LNCaP clone FGC (cell line): ENCODE data around the gene OR10G3.
A peak's percentile ranks its signal among the peaks of the same experiment; 100 is the strongest.

Experiments used
- DNase-seq: peaks from one replicate; pipeline ENCODE4 v3.0.0-alpha.2; 2011; ENCODE audit warnings: low read depth
- H3K4me3 ChIP-seq: 2 replicates; pipeline ENCODE4 v1.5.1; 2011; ENCODE audit warnings: mild to moderate bottlenecking, low read depth, low read length, control low read depth
- TF ChIP-seq, protein P1 (sequence below): IDR thresholded peaks from 2 replicates; pipeline ENCODE4 v1.5.1; 2012; ENCODE audit warnings: mild to moderate bottlenecking; ENCODE audit not compliant: control insufficient read depth, insufficient read depth; ENCODE audit errors: extremely low read depth

The OR10G3 gene

GRCh38 chr14:21526672-21527317 is 53.1 kb downstream of the OR10G3 start:
- peak overlapping the region; percentile 65 for H3K4me3 ChIP-seq
- no peak for DNase-seq
- TF ChIP-seq, protein P1, sequence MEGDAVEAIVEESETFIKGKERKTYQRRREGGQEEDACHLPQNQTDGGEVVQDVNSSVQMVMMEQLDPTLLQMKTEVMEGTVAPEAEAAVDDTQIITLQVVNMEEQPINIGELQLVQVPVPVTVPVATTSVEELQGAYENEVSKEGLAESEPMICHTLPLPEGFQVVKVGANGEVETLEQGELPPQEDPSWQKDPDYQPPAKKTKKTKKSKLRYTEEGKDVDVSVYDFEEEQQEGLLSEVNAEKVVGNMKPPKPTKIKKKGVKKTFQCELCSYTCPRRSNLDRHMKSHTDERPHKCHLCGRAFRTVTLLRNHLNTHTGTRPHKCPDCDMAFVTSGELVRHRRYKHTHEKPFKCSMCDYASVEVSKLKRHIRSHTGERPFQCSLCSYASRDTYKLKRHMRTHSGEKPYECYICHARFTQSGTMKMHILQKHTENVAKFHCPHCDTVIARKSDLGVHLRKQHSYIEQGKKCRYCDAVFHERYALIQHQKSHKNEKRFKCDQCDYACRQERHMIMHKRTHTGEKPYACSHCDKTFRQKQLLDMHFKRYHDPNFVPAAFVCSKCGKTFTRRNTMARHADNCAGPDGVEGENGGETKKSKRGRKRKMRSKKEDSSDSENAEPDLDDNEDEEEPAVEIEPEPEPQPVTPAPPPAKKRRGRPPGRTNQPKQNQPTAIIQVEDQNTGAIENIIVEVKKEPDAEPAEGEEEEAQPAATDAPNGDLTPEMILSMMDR = no peak

GRCh38 chr14:21525962-21526671 is 53.8 kb downstream of the OR10G3 start, which contains the start of gene SALL2:
Gene SALL2, minus strand, starts transcription at chr14:21526346. Its CDS starts 219 bp downstream, at chr14:21526127.
- TF ChIP-seq, protein P1 = no peak
- no peak for DNase-seq
- H3K4me3 ChIP-seq = peak within 1 kb of the TSS; percentile 65

GRCh38 chr14:21525571-21525961 is 54.3 kb downstream of the OR10G3 start:
- TF ChIP-seq, protein P1 = no peak
- no peak for DNase-seq
- peak overlapping the region; percentile 65 for H3K4me3 ChIP-seq

DNA sequence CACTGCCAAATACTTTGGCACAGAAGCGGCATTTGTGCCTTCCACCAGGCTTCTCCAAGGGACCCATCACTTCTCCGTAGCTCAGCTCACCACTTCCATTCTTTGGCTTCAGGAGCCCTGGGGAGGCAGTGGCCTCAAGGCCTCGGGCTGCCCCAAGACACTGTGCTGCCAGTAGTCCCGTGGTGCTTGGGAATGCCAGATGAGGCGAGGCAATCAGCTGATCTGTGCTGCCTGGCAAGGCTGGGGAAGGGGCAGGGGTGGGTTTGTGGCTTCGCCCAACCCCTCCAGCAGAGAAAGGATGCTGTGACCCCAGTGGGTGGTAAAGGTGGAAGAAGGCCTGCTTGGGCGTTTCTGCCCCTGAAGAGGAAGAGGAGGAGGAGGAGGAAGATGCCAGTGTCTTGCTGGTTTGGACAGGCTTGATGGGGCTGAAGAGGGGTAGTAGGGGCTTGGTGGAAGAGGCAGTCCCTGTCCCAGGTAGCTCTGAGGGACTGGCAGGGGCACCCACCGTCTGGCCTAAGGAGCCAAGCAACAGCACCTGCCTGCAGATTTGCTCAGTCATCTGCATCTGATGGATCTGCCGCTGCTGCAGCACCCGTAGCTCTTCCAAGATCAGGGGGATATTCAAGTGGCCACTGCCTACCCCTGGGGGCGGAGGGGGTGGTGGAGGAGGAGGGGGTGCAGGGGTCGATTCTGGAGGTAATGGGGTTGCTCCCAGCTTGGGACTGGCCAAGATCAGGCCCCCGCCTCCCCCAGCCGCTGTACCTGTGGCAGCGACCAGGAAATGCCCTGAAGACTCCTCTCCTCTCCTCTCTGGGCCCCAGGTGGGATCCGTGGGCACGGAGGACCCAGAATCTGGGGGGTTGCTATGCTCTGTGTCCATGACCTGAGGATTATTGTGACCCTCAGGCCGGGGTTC is 55.0 kb downstream of the OR10G3 start:
- peak overlapping the region; percentile 65 for H3K4me3 ChIP-seq
- TF ChIP-seq, protein P1 = no peak
- DNase-seq = no peak

DNA sequence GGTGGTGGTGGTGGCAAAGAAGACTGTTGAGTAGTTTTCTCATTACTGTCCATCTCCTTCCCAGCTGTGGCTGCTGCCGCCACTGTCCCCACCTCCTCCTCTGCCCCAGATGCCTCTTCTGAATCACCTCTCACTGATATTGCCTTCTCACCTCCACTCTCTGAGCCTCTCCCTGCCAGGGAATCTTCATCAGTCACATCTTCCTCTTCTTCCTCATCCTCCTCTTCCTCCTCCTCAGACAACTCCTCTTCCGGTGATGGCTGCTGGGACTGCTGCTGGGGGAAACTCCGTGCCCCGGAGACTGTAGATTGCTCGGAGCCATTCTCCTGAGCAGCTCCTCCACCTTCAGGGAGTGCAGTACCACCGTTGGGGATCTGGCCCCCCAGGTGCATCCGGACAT is 56.7 kb downstream of the OR10G3 start:
- no peak for DNase-seq
- TF ChIP-seq, protein P1 = no peak
- no peak overlapping the region for H3K4me3 ChIP-seq

DNA sequence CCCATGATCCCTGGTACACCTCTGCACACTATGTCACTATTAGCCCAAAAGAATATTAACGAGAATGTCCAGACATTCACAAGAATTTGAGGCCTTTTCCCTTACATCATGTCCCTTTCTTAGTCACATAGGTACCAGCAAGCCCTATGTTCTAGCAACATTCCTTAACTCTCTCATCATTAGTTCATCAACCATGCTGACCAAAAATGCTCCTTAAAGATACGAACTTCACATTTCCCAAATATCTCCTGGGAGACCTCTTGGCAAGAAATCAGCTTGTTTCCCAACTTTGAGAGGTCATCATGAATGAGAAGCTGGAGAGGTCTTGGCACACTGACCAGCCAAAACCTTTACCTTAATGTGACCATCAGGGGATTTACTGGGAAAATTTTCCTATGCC is 58.4 kb downstream of the OR10G3 start:
- DNase-seq = no peak
- no peak overlapping the region for H3K4me3 ChIP-seq
- TF ChIP-seq, protein P1 = no peak
